Measurements from ENCODE around the gene MDC1. TPM values are rescaled to one million over a fixed set of nuclear protein-coding genes. Genes with fewer than 3 reads are reported as not detected.

Gene MDC1
- total RNA-seq, 1 donor from 2014 or later, result 58.5 TPM

GRCh38 chr6:30711758-30712380 lies 5.2 kb downstream of the MDC1 start:
- no peak for TF ChIP-seq CTCF (IDR thresholded peaks at IDR 0.05; ENCODE audit: unreplicated experiment)
- Mint-ChIP-seq H3K27ac (no peak overlapping the region), H3K4me1 (ENCODE audit: low read depth) (peaks cover 7% of the 10 kb centered on the region), H3K4me3 (ENCODE audit: low read depth) (no peak overlapping the region), H3K9me3 (ENCODE audit: low read depth) (no peaks in the 10 kb centered on the region), H3K36me3 (ENCODE audit: insufficient read depth) (peaks cover 34% of the 10 kb centered on the region), H3K27me3 (no peaks in the 10 kb centered on the region)
- no peak for DNase-seq (ENCODE audit: low spot score, unreplicated experiment)

GRCh38 chr6:30709101-30709868 lies 7.8 kb downstream of the MDC1 start:
- H3K9me3 Mint-ChIP-seq (ENCODE audit: low read depth), result no peaks in the 10 kb centered on the region
- H3K4me3 Mint-ChIP-seq (ENCODE audit: low read depth), result no peak overlapping the region
- no peak overlapping the region for H3K27ac Mint-ChIP-seq
- no peaks in the 10 kb centered on the region for H3K4me1 Mint-ChIP-seq (ENCODE audit: low read depth)
- no peak for TF ChIP-seq CTCF (IDR thresholded peaks at IDR 0.05; ENCODE audit: unreplicated experiment)
- no peaks in the 10 kb centered on the region for H3K27me3 Mint-ChIP-seq
- H3K36me3 Mint-ChIP-seq (ENCODE audit: insufficient read depth), result peaks cover 41% of the 10 kb centered on the region
- no peak for DNase-seq (ENCODE audit: low spot score, unreplicated experiment)

GRCh38 chr6:30707281-30707850 lies 9.7 kb downstream of the MDC1 start:
- H3K4me3 Mint-ChIP-seq (ENCODE audit: low read depth), result no peak overlapping the region
- peaks cover 37% of the 10 kb centered on the region for H3K36me3 Mint-ChIP-seq (ENCODE audit: insufficient read depth)
- no peak for TF ChIP-seq CTCF (IDR thresholded peaks at IDR 0.05; ENCODE audit: unreplicated experiment)
- no peak overlapping the region for H3K27ac Mint-ChIP-seq
- no peaks in the 10 kb centered on the region for H3K9me3 Mint-ChIP-seq (ENCODE audit: low read depth)
- no peaks in the 10 kb centered on the region for H3K4me1 Mint-ChIP-seq (ENCODE audit: low read depth)
- no peaks in the 10 kb centered on the region for H3K27me3 Mint-ChIP-seq
- DNase-seq (ENCODE audit: low spot score, unreplicated experiment), result no peak

GRCh38 chr6:30705620-30706019 lies 11.5 kb downstream of the MDC1 start:
- Mint-ChIP-seq H3K27ac (no peak overlapping the region), H3K4me1 (ENCODE audit: low read depth) (no peaks in the 10 kb centered on the region), H3K9me3 (ENCODE audit: low read depth) (no peaks in the 10 kb centered on the region), H3K4me3 (ENCODE audit: low read depth) (no peak overlapping the region), H3K36me3 (ENCODE audit: insufficient read depth) (peaks cover 30% of the 10 kb centered on the region), H3K27me3 (no peaks in the 10 kb centered on the region)
- no peak for DNase-seq (ENCODE audit: low spot score, unreplicated experiment)
- no peak for TF ChIP-seq CTCF (IDR thresholded peaks at IDR 0.05; ENCODE audit: unreplicated experiment)

GRCh38 chr6:30703821-30704220 lies 13.3 kb downstream of the MDC1 start:
- H3K27me3 Mint-ChIP-seq, result no peaks in the 10 kb centered on the region
- H3K36me3 Mint-ChIP-seq (ENCODE audit: insufficient read depth), result peaks cover 32% of the 10 kb centered on the region
- no peak overlapping the region for H3K27ac Mint-ChIP-seq

More at GRCh38 chr6:30703821-30704220, 13.3 kb downstream of the MDC1 start:
- no peaks in the 10 kb centered on the region for H3K9me3 Mint-ChIP-seq (ENCODE audit: low read depth)
- DNase-seq (ENCODE audit: low spot score, unreplicated experiment), result no peak
- no peak overlapping the region for H3K4me3 Mint-ChIP-seq (ENCODE audit: low read depth)
- no peak for TF ChIP-seq CTCF (IDR thresholded peaks at IDR 0.05; ENCODE audit: unreplicated experiment)
- H3K4me1 Mint-ChIP-seq (ENCODE audit: low read depth), result no peaks in the 10 kb centered on the region

All from progenitor cell of endocrine pancreas (in vitro differentiated cells).